Activated CD4-positive, CD25-positive, alpha-beta regulatory T cell treated with anti-CD3 and anti-CD28 coated beads, Interleukin-2, amount 50 U/mL, for 16 hours (primary cell): ENCODE data around the gene CELSR3.
A peak's percentile ranks its signal among the peaks of the same experiment; 100 is the strongest.

ENCODE experiments used
- DNase-seq: peaks from one replicate; pipeline ENCODE4 v3.0.0-alpha.2; 2020; ENCODE audit warnings: low read depth, low spot score

Gene CELSR3

GRCh38 chr3:48635222-48636021 is 27.3 kb downstream of the CELSR3 start, which contains the start of gene SLC26A6:
Gene SLC26A6 (minus strand): TSS chr3:48635461. CDS start chr3:48635393, 68 bp downstream.
- DNase-seq: peak; percentile 87

GRCh38 chr3:48634661-48635221 is 27.9 kb downstream of the CELSR3 start:
- no peak for DNase-seq

- no peak for DNase-seq
These were observed 28.9 kb downstream of the CELSR3 start for GRCh38 chr3:48633743-48634142.

GRCh38 chr3:48633256-48633655 is 29.4 kb downstream of the CELSR3 start:
- no peak for DNase-seq

GRCh38 chr3:48631516-48632448 is 30.9 kb downstream of the CELSR3 start:
- DNase-seq: no peak

- DNase-seq: no peak
These were observed 31.9 kb downstream of the CELSR3 start for GRCh38 chr3:48630833-48631232.

- DNase-seq: no peak
These were observed 32.3 kb downstream of the CELSR3 start for GRCh38 chr3:48630407-48630806.

- DNase-seq: no peak
These were observed 32.8 kb downstream of the CELSR3 start for GRCh38 chr3:48629894-48630293.

GRCh38 chr3:48628277-48629017 is 34.2 kb downstream of the CELSR3 start:
- no peak for DNase-seq

- no peak for DNase-seq
These were observed 37.1 kb downstream of the CELSR3 start for GRCh38 chr3:48625600-48625999.

GRCh38 chr3:48624767-48625166 is 37.9 kb downstream of the CELSR3 start:
- DNase-seq: no peak

GRCh38 chr3:48623851-48624547 is 38.7 kb downstream of the CELSR3 start:
- no peak for DNase-seq

- DNase-seq: no peak
These were observed 41.2 kb downstream of the CELSR3 start, which contains the start of gene TMEM89 for GRCh38 chr3:48621461-48621869. Gene TMEM89 (minus strand): TSS chr3:48621769. CDS start chr3:48621756, 13 bp downstream.

- no peak for DNase-seq
These were observed 42.9 kb downstream of the CELSR3 start for GRCh38 chr3:48619541-48620524.

GRCh38 chr3:48617559-48617958 is 45.1 kb downstream of the CELSR3 start:
- no peak for DNase-seq

- no peak for DNase-seq
These were observed 48.6 kb downstream of the CELSR3 start for GRCh38 chr3:48614044-48614443.

GRCh38 chr3:48612309-48612708 is 50.4 kb downstream of the CELSR3 start:
- no peak for DNase-seq

- peak; percentile 80 for DNase-seq
These were observed 53.3 kb downstream of the CELSR3 start, which contains the start of gene UQCRC1 for GRCh38 chr3:48609088-48610005. Gene UQCRC1 (minus strand): TSS chr3:48609646. CDS start chr3:48609620, 26 bp downstream.
